Neural progenitor cell (in vitro differentiated cells): Measurements from ENCODE around the gene HRCT1. TPM values are rescaled to one million over a fixed set of nuclear protein-coding genes. Genes with fewer than 3 reads are reported as not detected.
"Not testable (repeated sequence)": the region's sequence is repeated elsewhere in the genome, so short reads cannot be mapped to it uniquely, and the experiment has no call there.

Experiments used
- DNase-seq: peaks from one replicate; pipeline ENCODE4 v3.0.0-alpha.2; 2016; ENCODE audit warnings: low spot score
- H2AFZ ChIP-seq: fragments of 200-600 bp; sonication (generic); replicated peaks from 2 replicates; pipeline ENCODE4 v1.6.1; 2016; ENCODE audit warnings: antibody characterized with exemption
- H3F3A ChIP-seq: fragments of 200-600 bp; sonication (generic); 2 replicates; pipeline ENCODE4 v1.6.1; 2016; ENCODE audit warnings: antibody characterized with exemption, low read depth
- H3K27ac ChIP-seq: fragments of 200-600 bp; sonication (generic); 2 replicates; pipeline ENCODE4 v1.5.1; 2016; ENCODE audit warnings: mild to moderate bottlenecking
- H3K27me3 ChIP-seq: fragments of 200-600 bp; sonication (generic); 2 replicates; pipeline ENCODE4 v1.6.1; 2016; ENCODE audit warnings: mild to moderate bottlenecking, moderate library complexity
- H3K36me3 ChIP-seq: fragments of 200-600 bp; sonication (generic); 2 replicates; pipeline ENCODE4 v1.5.1; 2016
- H3K4me1 ChIP-seq: fragments of 200-600 bp; sonication (generic); 2 replicates; pipeline ENCODE4 v1.6.1; 2016; ENCODE audit warnings: mixed run types
- H3K4me2 ChIP-seq: fragments of 200-600 bp; sonication (generic); 2 replicates; pipeline ENCODE4 v1.6.1; 2016
- H3K4me3 ChIP-seq: fragments of 200-600 bp; sonication (generic); 2 replicates; pipeline ENCODE4 v1.5.1; 2016
- H3K79me2 ChIP-seq: fragments of 200-600 bp; sonication (generic); 2 replicates; pipeline ENCODE4 v1.6.1; 2016; ENCODE audit warnings: low read depth
- H3K9ac ChIP-seq: fragments of 200-600 bp; sonication (generic); 2 replicates; pipeline ENCODE4 v1.6.1; 2016
- H3K9me3 ChIP-seq: fragments of 200-600 bp; sonication (generic); 2 replicates; pipeline ENCODE4 v1.5.1; 2016; ENCODE audit warnings: low read depth
- H4K20me1 ChIP-seq: fragments of 200-600 bp; sonication (generic); 2 replicates; pipeline ENCODE4 v1.6.1; 2016; ENCODE audit warnings: low read depth
- H3K27ac Mint-ChIP-seq: 3 replicates; pipeline ENCODE4 v1.8.0; 2021; ENCODE audit warnings: mixed read lengths
- H3K27me3 Mint-ChIP-seq: 2 replicates; pipeline ENCODE4 v1.8.0; 2022; ENCODE audit warnings: low read depth, mild to moderate bottlenecking, inconsistent platforms, moderate library complexity, mixed read lengths; ENCODE audit not compliant: insufficient read depth
- H3K36me3 Mint-ChIP-seq: 3 replicates; pipeline ENCODE4 v1.8.0; 2021; ENCODE audit warnings: mixed read lengths
- H3K4me1 Mint-ChIP-seq: 3 replicates; pipeline ENCODE4 v1.8.0; 2021; ENCODE audit warnings: mixed read lengths
- H3K4me3 Mint-ChIP-seq: 3 replicates; pipeline ENCODE4 v1.8.0; 2021; ENCODE audit warnings: mild to moderate bottlenecking, moderate library complexity, mixed read lengths
- H3K9me3 Mint-ChIP-seq: 3 replicates; pipeline ENCODE4 v1.8.0; 2020; ENCODE audit warnings: mixed read lengths
- CTCF ChIP-seq: fragments of 200-600 bp; sonication (generic); IDR thresholded peaks from 2 replicates; pipeline ENCODE4 v1.5.1; 2017; ENCODE audit warnings: antibody characterized with exemption, mild to moderate bottlenecking
- EZH2 ChIP-seq: fragments of 200-600 bp; sonication (generic); IDR thresholded peaks from 2 replicates; pipeline ENCODE4 v1.6.1; 2017; ENCODE audit warnings: antibody characterized with exemption, mild to moderate bottlenecking, moderate library complexity
- EZH2phosphoT487 ChIP-seq: fragments of 200-600 bp; sonication (generic); IDR thresholded peaks from 2 replicates; pipeline ENCODE4 v1.6.1; 2017; ENCODE audit warnings: antibody characterized with exemption
- total RNA-seq: library from RNA; depleted of rRNA; stranded (reverse); fragments of >200 nt; gene quantifications from 2 replicates; pipeline ENCODE4 v1.2.3, GENCODE V29; 2015; ENCODE audit warnings: low replicate concordance

HRCT1 gene
- total RNA-seq, 1 donor from 2014 or later: not detected

- no peak overlapping the region for H3K4me3 ChIP-seq
- H3K36me3 ChIP-seq: no peaks in the 10 kb centered on the region
- no peak overlapping the region for H3K4me2 ChIP-seq
- Mint-ChIP-seq H3K27ac (peak overlapping the region; percentile 24), H3K4me3 (no peak overlapping the region), H3K4me1 (peaks cover 40% of the 10 kb centered on the region), H3K9me3 (no peaks in the 10 kb centered on the region), H3K36me3 (no peaks in the 10 kb centered on the region), H3K27me3 (no peaks in the 10 kb centered on the region)
- H3K9me3 ChIP-seq: no peaks in the 10 kb centered on the region
- no peaks in the 10 kb centered on the region for H3K27me3 ChIP-seq
- no peak overlapping the region for H3K9ac ChIP-seq
- no peaks in the 10 kb centered on the region for H4K20me1 ChIP-seq
- no peak overlapping the region for H2AFZ ChIP-seq
- H3K27ac ChIP-seq: no peak overlapping the region
- TF ChIP-seq CTCF: peak; percentile 54
- no peak for TF ChIP-seq EZH2phosphoT487
- H3K4me1 ChIP-seq: peaks cover 22% of the 10 kb centered on the region
- peak; percentile 46 for DNase-seq
- H3F3A ChIP-seq: peaks cover 24% of the 10 kb centered on the region
- H3K79me2 ChIP-seq: no peaks in the 10 kb centered on the region
These were observed 4.8 kb downstream of the HRCT1 start for GRCh38 chr9:35910613-35911359.

- Histone ChIP-seq H3K4me2 (no peak overlapping the region), H3K27me3 (no peaks in the 10 kb centered on the region), H3K4me3 (no peak overlapping the region), H2AFZ (no peak overlapping the region), H4K20me1 (no peaks in the 10 kb centered on the region), H3K4me1 (peaks cover 22% of the 10 kb centered on the region), H3K36me3 (no peaks in the 10 kb centered on the region), H3K79me2 (no peaks in the 10 kb centered on the region), H3F3A (peaks cover 24% of the 10 kb centered on the region), H3K27ac (no peak overlapping the region), H3K9ac (no peak overlapping the region), H3K9me3 (no peaks in the 10 kb centered on the region)
- Mint-ChIP-seq H3K4me3 (no peak overlapping the region), H3K9me3 (no peaks in the 10 kb centered on the region), H3K4me1 (peaks cover 35% of the 10 kb centered on the region), H3K27ac (no peak overlapping the region), H3K36me3 (no peaks in the 10 kb centered on the region), H3K27me3 (no peaks in the 10 kb centered on the region)
- TF ChIP-seq EZH2phosphoT487 (no peak), EZH2 (no peak), CTCF (no peak)
- DNase-seq: no peak
These were observed 5.7 kb downstream of the HRCT1 start for GRCh38 chr9:35911690-35912089.

GRCh38 chr9:35912791-35913400 is 6.9 kb downstream of the HRCT1 start:
- no peak overlapping the region for H3K27ac Mint-ChIP-seq
- peaks cover 23% of the 10 kb centered on the region for H3K4me1 Mint-ChIP-seq
- Histone ChIP-seq H3K36me3 (no peaks in the 10 kb centered on the region), H3K27ac (no peak overlapping the region), H3F3A (peaks cover 17% of the 10 kb centered on the region), H3K4me2 (no peak overlapping the region), H3K9ac (no peak overlapping the region), H3K9me3 (no peaks in the 10 kb centered on the region), H3K27me3 (no peaks in the 10 kb centered on the region), H4K20me1 (no peaks in the 10 kb centered on the region), H3K79me2 (no peaks in the 10 kb centered on the region), H3K4me3 (no peak overlapping the region), H2AFZ (no peak overlapping the region), H3K4me1 (peaks cover 10% of the 10 kb centered on the region)
- no peaks in the 10 kb centered on the region for H3K9me3 Mint-ChIP-seq
- DNase-seq: no peak
- H3K36me3 Mint-ChIP-seq: no peaks in the 10 kb centered on the region
- H3K27me3 Mint-ChIP-seq: no peaks in the 10 kb centered on the region
- TF ChIP-seq EZH2phosphoT487: no peak
- TF ChIP-seq CTCF: no peak
- TF ChIP-seq EZH2: no peak
- H3K4me3 Mint-ChIP-seq: no peak overlapping the region

- not testable (repeated sequence) for H3K4me3 Mint-ChIP-seq, H3K27me3 ChIP-seq, H3K27ac ChIP-seq, H3K9ac ChIP-seq, H3K9me3 ChIP-seq, H3K9me3 Mint-ChIP-seq, H3K27me3 Mint-ChIP-seq, H3K79me2 ChIP-seq, H3K27ac Mint-ChIP-seq, DNase-seq, H3K36me3 Mint-ChIP-seq, H3K36me3 ChIP-seq, H4K20me1 ChIP-seq, H3K4me3 ChIP-seq, H3K4me2 ChIP-seq, H3K4me1 ChIP-seq, H2AFZ ChIP-seq
- H3K4me1 Mint-ChIP-seq: peaks cover 17% of the 10 kb centered on the region
- peaks cover 17% of the 10 kb centered on the region for H3F3A ChIP-seq
These were observed 7.4 kb downstream of the HRCT1 start for GRCh38 chr9:35913429-35913828.
